ENCODE data around the gene PCSK5.
A peak's percentile ranks its signal among the peaks of the same experiment; 100 is the strongest.

The PCSK5 gene

DNA sequence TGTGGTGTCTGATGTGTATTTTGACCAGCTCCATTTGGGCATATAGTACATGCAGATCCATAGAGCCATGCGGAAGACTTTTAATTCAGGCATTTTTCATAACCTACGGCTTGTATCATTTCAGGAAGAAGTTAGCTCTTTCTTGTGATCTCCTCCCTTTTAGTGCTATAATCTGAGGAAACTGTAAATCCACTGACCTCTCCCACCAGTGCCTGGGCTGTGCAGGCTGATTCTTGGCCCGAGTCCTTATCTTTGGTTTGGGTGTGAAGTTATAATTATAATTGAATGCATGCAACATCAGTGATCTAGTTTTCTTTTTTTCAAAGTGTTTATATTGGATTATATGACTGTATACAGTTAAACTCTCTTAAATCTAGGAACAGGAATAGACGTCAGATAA is 247.9 kb downstream of the PCSK5 start:
- DNase-seq (ENCODE audit: low spot score), result no peak

DNA sequence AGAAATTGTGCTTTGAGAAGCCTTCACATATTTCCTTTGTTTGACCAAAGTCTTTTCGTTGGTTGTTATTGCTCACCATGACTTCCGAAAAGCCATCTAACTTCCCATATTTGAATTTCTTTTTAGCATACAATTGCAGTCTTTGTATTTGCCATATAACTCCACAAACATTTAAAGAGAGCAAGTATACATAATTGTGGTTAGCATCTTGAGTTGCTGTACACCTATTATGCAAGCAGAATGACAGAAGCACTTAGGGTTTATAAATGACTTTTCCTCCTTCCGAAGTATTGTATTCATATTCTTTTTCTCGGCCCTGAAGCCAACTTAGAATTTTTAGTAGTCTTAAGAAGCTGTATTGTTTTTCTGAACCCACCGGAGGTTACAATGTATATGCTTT is 253.4 kb downstream of the PCSK5 start:
- no peak for DNase-seq (ENCODE audit: low spot score)

DNA sequence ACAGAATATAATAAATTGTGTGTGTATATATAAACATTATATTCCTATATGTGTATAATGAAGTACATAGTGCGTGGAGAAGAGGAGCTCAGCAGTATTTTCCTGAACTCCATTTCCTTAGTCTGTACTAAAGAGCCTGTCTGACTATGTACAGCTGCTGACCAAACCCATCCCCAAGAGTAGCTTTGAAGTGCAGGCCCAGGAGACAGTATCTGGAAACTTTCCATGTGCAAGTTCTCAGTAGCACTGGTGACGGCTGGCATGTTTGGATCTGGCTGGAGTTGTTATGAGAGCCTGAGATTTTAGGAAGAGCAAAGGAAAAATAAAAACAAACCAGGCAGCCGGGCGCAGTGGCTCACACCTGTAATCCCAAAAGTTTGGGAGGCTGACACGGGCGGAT is 259.5 kb downstream of the PCSK5 start:
- no peak for DNase-seq (ENCODE audit: low spot score)

DNA sequence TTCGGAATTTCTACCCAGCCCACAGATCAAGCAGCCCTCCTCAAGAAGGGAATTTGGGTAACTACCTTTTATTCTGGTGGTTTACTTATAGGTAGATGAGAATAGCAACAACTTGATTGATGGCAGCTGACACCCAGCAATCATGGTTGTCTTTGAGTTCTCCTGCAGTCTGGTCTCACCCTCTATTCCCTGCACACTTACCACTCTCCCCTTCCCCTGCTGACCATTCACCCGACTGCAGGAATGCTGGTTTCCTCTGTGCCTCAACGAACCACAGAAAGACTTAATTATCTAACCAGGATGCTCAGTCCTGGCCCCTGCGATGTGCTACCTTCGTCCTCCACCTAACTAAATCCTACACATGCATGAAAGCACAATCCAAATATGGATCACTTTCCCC is 260.8 kb downstream of the PCSK5 start:
- no peak for DNase-seq (ENCODE audit: low spot score)

DNA sequence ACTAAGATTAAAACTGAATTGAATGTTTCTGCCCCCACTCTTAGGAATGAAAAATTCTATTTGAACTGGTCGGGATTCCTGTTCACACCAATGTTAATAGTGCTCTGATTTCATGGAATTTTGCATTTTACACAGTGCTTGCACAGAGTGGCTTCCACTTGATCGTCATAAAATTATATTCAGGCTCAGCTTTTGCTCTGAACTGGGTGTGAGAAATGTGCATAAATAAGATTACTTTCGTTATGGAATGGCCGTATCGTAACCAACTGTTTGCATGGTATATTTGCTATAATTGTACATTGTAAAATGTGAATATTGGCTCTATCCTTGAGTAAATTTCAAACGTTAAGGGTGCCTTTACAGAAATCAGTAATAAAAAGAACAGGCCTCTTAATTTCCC is 262.9 kb downstream of the PCSK5 start:
- DNase-seq (ENCODE audit: low spot score), result no peak

DNA sequence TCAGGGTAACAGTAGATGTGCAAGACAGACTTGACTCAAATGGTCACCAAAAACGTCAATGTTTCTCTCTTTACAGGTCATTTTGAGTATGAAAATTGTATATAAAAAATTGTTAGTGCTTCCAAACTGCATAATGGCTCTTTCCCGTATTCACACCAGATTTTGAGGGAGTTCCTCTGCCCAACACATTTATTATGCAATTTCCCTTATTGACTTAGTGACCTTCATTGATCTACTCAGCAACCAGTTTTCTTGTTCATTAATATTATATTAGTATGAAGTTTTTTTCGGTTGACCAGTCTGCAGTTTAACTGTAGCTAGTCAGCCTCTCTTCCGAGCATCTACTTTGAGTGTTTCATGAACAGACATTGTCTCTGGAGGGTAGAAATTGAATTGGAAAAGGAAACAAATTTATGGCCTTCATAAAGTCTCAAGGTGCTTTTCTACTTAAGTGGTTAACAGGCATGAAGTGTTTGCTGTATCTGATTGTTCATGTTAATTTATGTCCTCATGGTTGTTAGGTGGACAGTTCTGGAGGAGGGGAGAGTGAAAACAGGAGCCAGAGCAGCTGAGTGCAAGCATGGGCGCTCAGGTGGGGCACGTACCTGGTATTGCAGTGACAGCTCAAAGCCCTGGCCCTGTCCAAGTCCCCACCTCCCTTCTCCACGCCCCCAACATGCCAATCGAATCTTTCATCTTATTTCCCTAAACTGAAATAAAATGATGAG is 263.6 kb downstream of the PCSK5 start:
- DNase-seq (ENCODE audit: low spot score), result no peak

DNA sequence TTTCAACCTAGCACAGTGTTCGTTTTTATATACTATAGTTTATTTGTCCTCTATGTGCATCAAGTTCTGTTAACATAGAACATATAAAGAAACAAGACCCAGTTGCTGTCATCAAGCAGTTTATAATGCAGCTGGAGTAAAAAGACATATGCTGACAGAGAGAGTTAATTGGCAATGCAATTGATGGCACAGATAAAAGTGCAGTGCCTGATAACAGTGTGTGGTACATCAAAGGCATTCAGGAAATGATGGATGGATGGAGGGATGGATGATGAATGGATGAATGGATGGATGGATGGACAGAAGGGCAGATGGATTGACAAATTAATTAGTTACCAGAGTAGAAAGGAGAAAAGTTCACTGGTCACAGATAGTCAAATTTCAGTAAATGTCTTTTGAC is 264.9 kb downstream of the PCSK5 start:
- DNase-seq (ENCODE audit: low spot score), result no peak

DNA sequence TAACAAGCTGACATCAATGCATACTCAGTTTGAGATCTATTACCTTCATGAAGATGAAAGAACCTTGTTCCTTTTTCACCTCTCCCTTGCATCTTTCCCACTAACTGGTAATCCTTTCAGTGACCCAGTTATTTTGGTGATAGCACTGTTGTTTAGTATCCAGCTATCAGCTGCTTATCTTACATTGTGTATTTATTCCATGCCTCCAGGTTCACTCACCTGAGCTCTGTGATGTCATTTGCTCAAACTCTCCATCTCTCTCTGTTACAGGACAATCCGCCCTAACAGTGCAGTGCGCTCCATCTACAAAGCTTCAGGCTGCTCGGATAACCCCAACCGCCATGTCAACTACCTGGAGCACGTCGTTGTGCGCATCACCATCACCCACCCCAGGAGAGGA is 268.2 kb downstream of the PCSK5 start:
- DNase-seq (ENCODE audit: low spot score), result no peak

DNA sequence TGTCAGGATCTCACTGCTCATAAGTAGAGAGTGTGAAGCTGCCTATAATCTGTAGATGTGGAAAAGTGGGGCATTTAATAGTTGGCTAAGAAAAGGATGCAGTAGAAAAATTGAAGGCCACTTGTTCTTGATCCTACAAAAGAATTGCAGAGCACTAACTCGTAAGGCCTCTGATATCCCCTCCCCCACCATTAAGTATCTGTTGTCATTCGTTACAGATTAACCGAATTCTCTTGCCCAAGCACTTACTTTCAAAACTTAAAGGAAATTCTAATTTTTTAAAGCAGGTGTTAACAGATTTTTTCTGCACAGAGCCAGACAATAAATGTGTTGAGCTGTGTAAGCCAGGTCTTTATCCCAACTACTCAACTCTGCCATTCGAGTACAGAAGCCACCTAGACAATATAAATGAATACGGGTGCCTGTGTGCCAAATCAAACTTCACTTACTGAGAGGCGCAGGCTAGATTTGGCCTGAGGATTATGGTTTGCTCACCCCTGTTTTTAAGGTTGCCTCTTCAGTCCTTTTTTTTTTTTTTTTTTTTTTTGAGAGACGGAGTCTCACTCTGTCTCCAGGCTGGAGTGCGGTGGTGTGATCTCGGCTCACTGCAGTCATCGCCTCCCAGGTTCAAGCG is 268.9 kb downstream of the PCSK5 start:
- DNase-seq (ENCODE audit: low spot score), result no peak

DNA sequence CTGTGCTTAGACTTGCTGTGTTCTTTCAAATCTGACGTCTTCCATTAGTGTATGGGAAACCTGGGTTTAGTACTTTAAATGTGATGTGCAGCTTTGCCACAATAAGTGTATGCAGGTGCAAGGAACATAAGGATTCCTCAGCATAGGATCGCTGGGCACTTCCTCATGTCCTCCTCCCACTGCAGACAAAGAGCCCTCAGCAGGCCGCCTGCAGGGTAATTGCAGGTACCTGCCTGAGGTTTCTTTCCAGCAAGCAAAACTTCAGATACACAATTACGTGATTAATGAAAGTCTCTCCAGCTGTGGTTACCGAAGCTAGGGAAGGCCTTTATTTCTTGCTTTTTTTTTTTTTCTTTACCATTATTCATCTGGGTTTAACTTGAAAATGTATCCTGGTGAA is 270.6 kb downstream of the PCSK5 start:
- DNase-seq (ENCODE audit: low spot score), result no peak

DNA sequence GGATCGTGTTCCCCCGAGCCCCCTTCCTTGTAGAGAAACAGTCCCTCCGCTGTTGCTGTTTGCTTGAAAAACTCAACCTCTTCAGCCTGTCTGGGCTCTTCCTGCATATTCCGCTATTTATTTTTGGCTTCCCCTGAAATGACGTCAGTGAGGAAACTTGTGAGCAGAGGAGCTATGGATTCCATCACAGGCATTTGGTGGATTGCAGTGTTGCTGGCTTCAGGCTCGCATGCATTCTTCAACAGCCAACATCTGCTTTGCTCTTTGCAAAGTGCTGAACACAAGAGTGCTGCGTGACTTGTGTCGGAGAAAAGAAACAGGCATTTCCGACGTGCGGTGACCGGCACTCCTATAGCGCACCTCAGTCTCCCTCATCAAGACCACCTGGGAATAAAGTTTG is 271.1 kb downstream of the PCSK5 start:
- peak; percentile 6 for DNase-seq (ENCODE audit: low spot score)

DNA sequence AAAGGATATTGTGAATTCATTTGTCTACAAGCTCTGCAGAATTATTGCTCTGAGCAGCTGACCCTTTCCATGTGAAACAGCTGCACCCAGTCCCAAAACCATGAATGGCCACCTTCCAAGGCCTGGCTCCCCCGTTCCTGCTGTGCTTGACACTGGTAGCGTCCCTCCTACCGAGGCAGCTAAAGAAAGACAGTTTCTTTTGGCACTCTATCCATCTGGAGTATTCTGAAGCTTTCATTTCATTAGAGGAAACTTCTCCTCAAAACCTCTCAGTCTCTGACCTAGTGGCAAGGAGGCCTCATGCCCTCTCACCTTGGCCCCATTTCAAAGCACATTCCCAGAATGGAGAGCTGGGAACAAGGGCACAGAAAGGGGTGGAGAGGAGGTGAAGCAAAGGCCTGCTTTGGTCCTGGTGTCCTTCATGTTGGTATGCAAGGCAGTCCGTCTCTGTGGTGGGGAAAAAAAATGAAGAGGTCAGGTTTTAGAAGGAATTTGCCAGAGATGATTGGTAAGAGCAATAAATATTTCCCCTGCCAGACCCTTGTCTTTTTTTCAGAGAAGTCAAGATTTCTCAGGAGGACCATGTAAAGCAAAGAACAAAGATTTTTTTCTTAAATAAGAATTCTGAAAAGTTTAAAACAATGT is 271.7 kb downstream of the PCSK5 start:
- no peak for DNase-seq (ENCODE audit: low spot score)

DNA sequence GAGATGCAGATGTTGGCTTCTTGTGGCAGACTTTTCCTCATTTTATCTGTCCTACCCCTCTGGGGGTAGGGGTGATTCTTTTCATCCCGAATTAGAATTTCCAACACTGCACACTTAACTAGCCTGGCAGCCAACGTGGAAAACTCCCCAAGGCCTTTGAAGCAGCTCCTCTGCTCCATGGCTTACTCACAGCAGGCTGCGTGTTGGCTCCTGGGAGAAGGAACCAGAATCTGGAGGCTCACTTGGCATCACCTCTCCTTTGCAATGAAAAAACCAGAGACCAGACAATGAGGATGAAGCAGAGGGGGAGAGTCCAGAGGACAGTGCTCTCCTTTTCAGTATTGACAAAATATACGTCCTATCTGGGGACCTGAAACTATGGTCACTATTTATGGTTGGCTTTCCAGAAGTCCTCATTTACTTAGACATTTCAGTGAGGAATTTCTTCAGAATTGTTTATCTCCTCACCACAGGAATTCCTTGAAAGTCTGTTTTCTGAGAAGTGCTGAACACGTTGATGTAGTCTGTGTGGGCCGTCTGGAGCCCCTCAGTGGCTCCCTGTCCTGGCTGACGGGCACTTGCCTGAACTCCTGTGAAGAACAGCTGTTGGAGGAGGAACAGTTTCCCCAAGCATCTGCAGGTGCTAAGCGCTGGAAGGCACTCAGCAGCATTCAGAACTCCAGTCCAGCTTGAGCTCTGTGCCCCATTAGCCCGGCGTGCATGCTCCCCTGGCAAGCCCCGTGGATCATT is 272.5 kb downstream of the PCSK5 start:
- no peak for DNase-seq (ENCODE audit: low spot score)

DNA sequence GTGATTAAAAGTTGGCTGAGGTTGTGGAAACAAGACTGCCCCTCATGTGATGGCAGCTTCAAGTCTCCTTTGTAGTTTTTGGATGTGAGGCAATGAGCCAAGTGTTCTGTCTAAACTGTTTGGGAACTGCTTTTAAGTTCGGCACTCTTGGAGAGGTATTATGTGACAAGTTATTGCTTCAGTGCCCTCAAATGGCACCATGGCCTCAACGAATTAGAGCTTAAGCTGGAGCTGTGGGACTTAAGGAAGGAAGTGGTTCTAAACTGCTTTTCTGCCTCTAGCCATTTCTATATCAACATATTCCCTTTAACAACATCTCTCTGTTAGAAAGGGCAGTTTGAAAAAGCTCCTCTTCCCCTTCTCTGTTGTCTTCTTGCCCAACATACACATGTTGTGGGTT is 276.1 kb downstream of the PCSK5 start:
- no peak for DNase-seq (ENCODE audit: low spot score)

DNA sequence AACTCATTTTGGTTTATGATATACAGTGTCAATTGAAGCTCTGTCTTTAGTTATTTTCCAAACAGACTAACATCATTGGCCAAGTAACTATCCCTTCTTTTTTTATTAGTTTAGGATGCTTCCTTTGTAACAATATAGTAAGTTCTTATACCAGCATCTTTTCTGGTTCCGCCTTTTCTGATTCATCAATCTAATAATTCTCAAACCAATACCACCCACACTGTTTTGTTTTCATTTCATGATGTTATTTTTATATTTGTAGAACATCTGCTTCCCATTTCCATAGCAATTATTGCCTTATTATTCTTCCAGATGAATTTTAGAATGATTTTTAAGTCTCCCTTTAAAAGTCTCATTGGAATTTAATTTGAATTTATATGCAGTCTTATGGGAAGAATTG is 285.7 kb downstream of the PCSK5 start:
- DNase-seq (ENCODE audit: low spot score), result no peak

DNA sequence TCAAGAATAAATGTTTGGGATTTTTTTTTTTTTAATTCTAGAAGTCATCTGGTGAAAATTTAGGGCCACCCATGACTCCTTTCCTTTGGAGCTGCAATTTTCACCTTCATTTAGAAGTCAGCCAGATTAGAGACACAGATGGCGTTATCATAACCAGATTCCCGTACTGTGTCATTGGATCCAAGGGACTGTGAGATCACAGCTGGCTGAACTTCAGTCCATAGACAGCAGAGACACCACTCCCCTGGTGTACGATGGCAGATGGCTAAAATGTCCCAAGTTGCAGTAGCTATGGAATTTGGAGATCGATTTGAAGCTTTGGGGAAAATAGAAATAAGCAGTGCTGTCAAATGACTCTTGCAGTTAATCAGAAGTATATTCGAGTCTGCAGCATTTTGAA is 287.5 kb downstream of the PCSK5 start:
- DNase-seq (ENCODE audit: low spot score), result no peak

DNA sequence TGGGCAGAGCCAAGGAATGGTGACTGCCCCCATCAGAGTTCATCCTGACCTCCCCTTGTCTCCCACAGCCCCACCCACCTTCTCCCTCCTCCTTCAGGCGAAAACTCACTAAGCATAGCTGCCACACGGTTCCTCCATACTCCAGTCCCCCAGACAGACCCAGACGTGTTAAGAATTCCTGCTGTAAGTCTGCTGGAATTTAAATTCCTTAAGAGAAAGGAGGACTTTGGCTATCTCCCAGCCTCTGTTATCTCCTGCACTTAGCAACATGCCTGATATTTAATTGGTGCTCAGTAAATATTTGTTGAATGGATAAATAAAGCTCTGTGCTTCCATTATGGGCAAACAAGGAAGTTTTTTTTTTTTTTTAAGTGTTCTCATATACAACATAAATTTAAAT is 290.1 kb downstream of the PCSK5 start:
- DNase-seq (ENCODE audit: low spot score), result no peak

DNA sequence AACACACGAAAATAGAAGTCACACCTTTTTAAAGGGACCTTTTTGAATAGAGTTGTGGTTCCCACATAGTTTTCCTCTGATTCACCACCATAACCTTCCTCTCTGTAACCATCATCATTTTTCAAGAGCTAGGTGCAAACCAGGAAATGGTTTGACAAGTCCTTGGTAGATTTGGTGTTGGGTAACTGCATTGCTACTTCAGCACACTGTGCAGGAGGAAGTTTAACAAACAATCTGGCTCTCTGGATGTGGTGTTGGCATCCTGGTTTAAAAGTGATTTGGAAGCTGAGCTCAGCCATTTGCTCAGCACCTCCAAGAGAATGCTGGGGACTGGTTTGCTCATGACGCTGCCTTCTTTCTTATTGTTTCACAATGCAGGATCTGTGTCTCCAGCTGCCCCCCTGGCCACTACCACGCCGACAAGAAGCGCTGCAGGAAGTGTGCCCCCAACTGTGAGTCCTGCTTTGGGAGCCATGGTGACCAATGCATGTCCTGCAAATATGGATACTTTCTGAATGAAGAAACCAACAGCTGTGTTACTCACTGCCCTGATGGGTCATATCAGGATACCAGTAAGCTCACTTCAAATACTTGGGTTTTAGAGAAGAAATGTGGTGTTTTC is 290.7 kb downstream of the PCSK5 start:
- DNase-seq (ENCODE audit: low spot score), result no peak

DNA sequence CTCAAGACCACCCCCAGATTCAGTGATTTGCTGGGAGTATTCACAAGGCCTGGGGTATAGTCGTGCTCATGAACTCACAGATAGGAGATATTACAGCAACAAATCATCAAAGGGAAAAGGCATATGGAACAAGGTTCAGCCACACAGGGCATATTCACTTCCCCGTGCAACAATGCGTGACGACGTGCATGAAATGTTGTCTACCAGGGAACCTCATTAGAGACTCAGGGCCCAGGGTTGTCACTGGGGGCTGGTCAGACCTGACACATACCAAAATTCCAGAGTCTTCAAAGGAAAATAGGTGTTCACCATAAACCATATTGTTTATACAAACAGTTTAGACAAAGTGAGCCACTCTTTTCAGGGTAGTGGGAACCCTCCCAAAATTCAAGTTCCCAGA is 291.3 kb downstream of the PCSK5 start:
- DNase-seq (ENCODE audit: low spot score), result no peak

DNA sequence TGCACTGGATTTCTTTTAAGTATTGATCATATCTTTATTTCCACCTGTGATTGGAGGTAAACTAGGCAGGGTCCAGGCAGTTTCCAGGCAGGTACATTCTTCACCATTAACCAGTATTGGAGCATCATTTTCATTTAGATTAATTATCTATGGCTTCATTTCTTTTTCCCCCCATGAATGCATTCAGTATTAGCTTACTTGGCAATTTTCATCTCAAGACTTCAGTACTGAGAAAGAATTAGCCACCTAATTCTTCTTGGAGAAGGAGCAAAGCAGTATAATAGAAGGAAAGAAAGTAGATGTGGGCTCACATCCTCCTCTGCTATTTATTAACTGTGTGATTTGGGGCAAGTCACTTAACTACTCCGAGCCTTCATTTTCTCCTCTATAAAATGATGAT is 295.0 kb downstream of the PCSK5 start:
- DNase-seq (ENCODE audit: low spot score), result no peak

DNA sequence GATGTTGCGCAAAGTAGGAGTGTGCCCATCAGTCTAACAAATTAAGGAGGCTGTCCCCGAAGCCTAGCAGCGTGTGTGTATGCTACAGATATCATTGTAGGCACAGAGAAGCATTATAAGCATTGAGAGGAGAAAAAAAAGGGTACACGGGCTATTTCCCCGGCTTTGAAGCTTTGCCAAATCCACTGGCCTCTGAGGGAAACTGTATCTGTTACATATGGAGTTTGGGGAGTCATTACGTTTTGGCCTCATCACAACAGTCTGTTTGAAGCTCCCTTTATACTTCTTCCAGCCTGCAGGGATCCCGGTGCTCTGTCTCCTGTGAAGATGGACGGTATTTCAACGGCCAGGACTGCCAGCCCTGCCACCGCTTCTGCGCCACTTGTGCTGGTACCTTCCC is 297.8 kb downstream of the PCSK5 start:
- DNase-seq (ENCODE audit: low spot score), result no peak

DNA sequence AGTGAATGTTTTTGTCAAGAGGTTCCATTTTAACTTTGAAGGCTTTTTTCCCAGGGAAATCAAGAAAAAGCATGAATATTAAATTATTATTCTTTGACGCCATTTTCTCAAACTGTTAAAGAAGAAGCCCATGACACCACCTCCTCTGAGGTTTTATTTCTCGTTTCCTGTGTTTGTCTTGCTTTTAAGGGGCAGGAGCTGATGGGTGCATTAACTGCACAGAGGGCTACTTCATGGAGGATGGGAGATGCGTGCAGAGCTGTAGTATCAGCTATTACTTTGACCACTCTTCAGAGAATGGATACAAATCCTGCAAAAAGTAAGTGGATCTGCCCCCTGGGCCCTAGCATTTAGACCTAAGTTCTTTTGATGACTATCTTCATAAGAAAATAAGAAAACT is 298.4 kb downstream of the PCSK5 start:
- DNase-seq (ENCODE audit: low spot score), result no peak

DNA sequence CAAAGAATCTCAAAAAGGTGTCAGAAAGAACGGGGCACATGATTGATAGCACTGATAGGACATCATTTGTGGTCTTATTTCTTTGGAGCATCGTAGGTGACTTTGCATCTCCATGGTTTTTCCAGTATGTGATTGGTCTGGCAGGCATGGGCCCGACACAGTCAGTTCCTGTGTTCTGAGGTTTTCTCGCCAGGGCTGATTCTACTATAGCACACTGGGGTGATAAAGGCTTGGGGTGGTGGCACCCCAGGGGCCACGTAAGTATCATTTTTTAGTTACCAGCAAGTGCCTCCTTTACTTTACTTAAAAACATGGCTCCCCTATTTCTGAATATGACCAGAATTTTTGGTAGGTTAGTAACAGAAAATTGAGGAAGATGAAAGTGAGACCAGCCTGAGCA is 301.0 kb downstream of the PCSK5 start:
- DNase-seq (ENCODE audit: low spot score), result no peak
